Measurements from ENCODE around the gene TMEM179. TPM values are rescaled to one million over a fixed set of nuclear protein-coding genes. Genes with fewer than 3 reads are reported as not detected.

The TMEM179 gene
- total and polyA plus RNA-seq, 7 experiments from 2014 or later: 0.15 TPM; not detected in 6

DNA sequence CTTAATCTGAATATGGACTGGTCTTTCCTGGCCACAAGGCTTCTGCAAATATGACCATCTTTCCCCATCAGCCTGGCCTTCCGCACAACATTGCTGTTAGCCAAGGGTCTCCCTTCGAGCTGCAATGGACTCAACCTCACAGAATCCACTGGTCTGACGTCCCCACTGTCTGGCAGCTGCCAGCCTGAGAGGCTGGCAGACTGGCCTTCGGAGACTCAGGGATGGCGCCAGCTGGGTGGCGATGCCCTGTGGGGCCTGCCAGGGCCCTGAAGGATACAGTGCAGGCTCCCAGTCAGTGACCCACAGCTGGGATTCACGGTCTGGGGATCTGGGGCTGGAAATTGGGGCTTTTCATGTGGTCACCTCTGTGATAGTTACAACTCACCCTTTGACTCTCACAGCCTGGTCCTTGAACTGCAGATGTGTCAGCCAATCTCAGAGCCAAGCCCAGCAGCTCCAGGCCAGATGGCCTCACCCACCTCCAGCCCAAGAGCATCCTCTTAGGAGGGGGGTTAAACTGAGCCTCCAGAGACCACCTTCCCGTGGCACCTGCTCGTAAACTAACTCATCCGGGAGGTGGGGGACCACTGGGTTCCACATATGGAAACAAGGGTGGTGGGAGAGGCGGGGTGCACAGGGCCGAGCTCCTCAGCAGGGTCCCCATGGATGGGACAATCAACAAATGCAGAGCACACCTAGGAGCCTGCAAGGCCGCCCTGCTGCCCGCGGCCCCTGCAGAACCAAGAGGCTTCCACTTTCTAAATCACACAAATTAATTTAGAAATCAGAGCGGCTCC, 46.1 kb downstream of the TMEM179 start:
- ATAC-seq (no peak), DNase-seq (no peak)
- Mint-ChIP-seq H3K9me3 (no peaks in the 10 kb centered on the region), H3K27me3 (peaks cover 0 to 4% (median 0%) of the 10 kb centered on the region in 5 donors), H3K36me3 (no peaks in the 10 kb centered on the region), H3K27ac (no peak overlapping the region), H3K4me1 (no peaks in the 10 kb centered on the region), H3K4me3 (no peak overlapping the region)
- intact Hi-C loops (cut with micrococcal nuclease): no loop called here
- POLR2A ChIA-PET: no interaction called here
- no peaks in the 10 kb centered on the region for H3K36me3 ChIP-seq (ENCODE audit: control insufficient read depth in 2 of 3, insufficient read depth in 3 of 3, low read length in 3 of 3)
- no peak overlapping the region for H3K27ac ChIP-seq (ENCODE audit: low read depth, low read length)
- H3K27me3 ChIP-seq (ENCODE audit: control insufficient read depth in 2 of 2, insufficient read depth in 2 of 2, low read length in 2 of 2): no peaks in the 10 kb centered on the region
- no peaks in the 10 kb centered on the region for H3K4me1 ChIP-seq (ENCODE audit: control insufficient read depth in 2 of 2, insufficient read depth in 2 of 2, low read length in 2 of 2)
- no peak overlapping the region for H3K4me3 ChIP-seq (ENCODE audit: low read length)
- H3K9me3 ChIP-seq (ENCODE audit: control insufficient read depth in 2 of 3, low read length in 3 of 3): no peaks in the 10 kb centered on the region
- CTCF ChIA-PET: interaction anchor here (0.7 to 1.0 kb wide), 2 partner anchors 9 to 481 kb away, joined by 3 read pairs; no protein-coding TSS in a partner anchor

DNA sequence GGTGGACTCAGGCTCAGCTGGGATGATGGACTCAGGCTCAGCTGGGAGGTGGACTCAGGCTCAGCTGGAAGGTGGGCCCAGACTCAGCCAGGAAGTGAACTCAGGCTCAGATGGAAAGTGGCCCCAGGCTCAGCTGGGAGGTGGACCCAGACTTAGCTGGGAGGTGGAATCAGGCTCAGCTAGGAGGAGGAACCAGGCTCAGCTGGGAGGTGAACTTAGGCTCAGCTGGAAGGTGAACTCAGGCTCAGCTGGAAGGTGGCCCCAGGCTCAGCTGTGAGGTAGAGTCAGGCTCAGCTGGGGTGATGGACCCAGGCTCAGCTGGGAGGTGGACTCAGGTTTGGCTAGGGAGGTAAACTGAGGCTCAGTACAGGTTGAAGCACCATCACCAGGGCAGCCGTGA, 46.8 kb downstream of the TMEM179 start:
- CTCF ChIA-PET: interaction anchor here (1.0 kb wide), 1 partner anchor 10 kb away, joined by 3 read pairs; no protein-coding TSS in a partner anchor

DNA sequence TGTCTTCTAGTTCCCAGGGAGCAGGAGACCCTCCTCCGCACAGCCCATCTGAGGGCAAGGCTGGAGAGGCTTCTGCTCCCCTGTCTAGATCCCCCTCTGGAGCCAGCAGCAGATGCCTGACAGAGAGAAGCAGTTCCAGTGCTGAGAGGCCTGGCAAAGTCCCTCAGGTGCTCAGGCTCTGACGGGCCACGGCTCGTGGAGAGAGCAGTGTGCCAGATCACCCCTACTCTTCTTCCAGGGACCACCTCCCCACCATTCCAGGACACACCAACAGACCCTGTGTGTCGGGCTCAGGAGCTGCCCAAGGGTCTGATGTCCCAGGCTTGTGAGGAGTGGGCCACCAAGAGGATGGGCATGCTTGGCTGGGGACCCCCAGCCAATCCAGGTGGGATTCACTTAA, 47.5 kb downstream of the TMEM179 start:
- ATAC-seq (no peak), DNase-seq (no peak)
- Histone ChIP-seq H3K36me3 (ENCODE audit: control insufficient read depth in 2 of 3, insufficient read depth in 3 of 3, low read length in 3 of 3) (no peaks in the 10 kb centered on the region), H3K27ac (ENCODE audit: low read depth, low read length) (no peak overlapping the region), H3K4me3 (ENCODE audit: low read length) (no peak overlapping the region), H3K9me3 (ENCODE audit: control insufficient read depth in 2 of 3, low read length in 3 of 3) (no peaks in the 10 kb centered on the region), H3K27me3 (ENCODE audit: control insufficient read depth in 2 of 2, insufficient read depth in 2 of 2, low read length in 2 of 2) (no peaks in the 10 kb centered on the region), H3K4me1 (ENCODE audit: control insufficient read depth in 2 of 2, insufficient read depth in 2 of 2, low read length in 2 of 2) (no peaks in the 10 kb centered on the region)
- Mint-ChIP-seq H3K27me3 (peaks cover 0 to 9% (median 0%) of the 10 kb centered on the region in 5 donors), H3K4me1 (no peaks in the 10 kb centered on the region), H3K36me3 (no peaks in the 10 kb centered on the region), H3K4me3 (no peak overlapping the region), H3K9me3 (peaks cover 0 to 4% (median 0%) of the 10 kb centered on the region in 11 donors), H3K27ac (no peak overlapping the region)
- CTCF ChIA-PET: interaction anchor here (0.6 kb wide), 1 partner anchor 110 kb away, joined by 4 read pairs; no protein-coding TSS in a partner anchor
- POLR2A ChIA-PET: no interaction called here
- intact Hi-C loops (cut with micrococcal nuclease): no loop called here

More for the DNA sequence above, 46.8 kb downstream of the TMEM179 start:
- Mint-ChIP-seq H3K36me3 (no peaks in the 10 kb centered on the region), H3K4me3 (no peak overlapping the region), H3K27me3 (peaks cover 0 to 4% (median 0%) of the 10 kb centered on the region in 5 donors), H3K4me1 (no peaks in the 10 kb centered on the region), H3K27ac (no peak overlapping the region), H3K9me3 (no peaks in the 10 kb centered on the region)
- H3K4me1 ChIP-seq (ENCODE audit: control insufficient read depth in 2 of 2, insufficient read depth in 2 of 2, low read length in 2 of 2): no peaks in the 10 kb centered on the region
- POLR2A ChIA-PET: no interaction called here
- H3K4me3 ChIP-seq (ENCODE audit: low read length): no peak overlapping the region
- no peak overlapping the region for H3K27ac ChIP-seq (ENCODE audit: low read depth, low read length)
- no peak for ATAC-seq
- H3K9me3 ChIP-seq (ENCODE audit: control insufficient read depth in 2 of 3, low read length in 3 of 3): no peaks in the 10 kb centered on the region
- no peaks in the 10 kb centered on the region for H3K36me3 ChIP-seq (ENCODE audit: control insufficient read depth in 2 of 3, insufficient read depth in 3 of 3, low read length in 3 of 3)
- no peak for DNase-seq
- H3K27me3 ChIP-seq (ENCODE audit: control insufficient read depth in 2 of 2, insufficient read depth in 2 of 2, low read length in 2 of 2): no peaks in the 10 kb centered on the region
- intact Hi-C loops (cut with micrococcal nuclease): no loop called here

DNA sequence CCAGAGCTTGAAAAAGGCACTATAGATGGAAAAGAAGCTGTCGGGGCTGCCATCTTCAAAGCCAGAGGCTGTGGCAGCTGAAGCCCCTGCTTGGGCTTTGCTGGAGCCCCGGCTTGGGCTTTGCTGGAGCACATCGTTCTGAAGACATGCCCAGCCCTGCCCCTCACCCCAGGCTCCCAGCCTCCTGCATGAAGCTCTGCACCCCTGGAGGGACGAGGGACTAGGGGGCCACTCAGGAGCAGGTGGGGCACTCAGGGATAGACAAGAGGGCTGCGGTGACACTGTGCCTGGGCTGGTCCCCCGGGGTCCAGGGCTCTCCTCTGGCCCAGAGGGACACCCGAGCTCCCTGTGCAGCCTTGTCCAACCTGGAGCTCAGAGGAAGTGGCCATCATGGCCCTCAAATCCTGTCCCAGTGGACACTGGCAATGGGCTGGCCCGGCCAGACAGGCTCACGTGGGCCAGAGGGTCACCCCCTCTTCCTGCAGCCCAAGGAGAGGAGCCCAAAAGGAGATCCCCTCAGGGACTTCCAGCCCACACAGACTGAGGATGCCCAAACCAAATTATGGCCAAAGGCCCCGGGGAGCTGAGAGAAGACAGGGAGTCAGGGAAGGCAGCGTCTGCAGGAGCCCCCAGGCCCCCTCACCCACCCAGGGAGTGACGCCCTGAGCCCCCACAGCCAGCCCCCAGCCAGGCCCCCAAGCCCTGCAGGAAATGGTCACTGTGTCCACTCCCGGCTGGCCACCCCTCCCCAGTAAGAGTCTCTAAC, 48.1 kb downstream of the TMEM179 start:
- peaks cover 0 to 4% (median 0%) of the 10 kb centered on the region in 11 donors for H3K9me3 Mint-ChIP-seq
- H3K4me1 ChIP-seq (ENCODE audit: control insufficient read depth in 2 of 2, insufficient read depth in 2 of 2, low read length in 2 of 2): no peaks in the 10 kb centered on the region
- DNase-seq: no peak
- H3K36me3 Mint-ChIP-seq: no peaks in the 10 kb centered on the region
- no peaks in the 10 kb centered on the region for H3K4me1 Mint-ChIP-seq
- no peak overlapping the region for H3K4me3 ChIP-seq (ENCODE audit: low read length)
- no peak overlapping the region for H3K27ac Mint-ChIP-seq
- POLR2A ChIA-PET: no interaction called here
- no peak overlapping the region for H3K27ac ChIP-seq (ENCODE audit: low read depth, low read length)
- no peaks in the 10 kb centered on the region for H3K36me3 ChIP-seq (ENCODE audit: control insufficient read depth in 2 of 3, insufficient read depth in 3 of 3, low read length in 3 of 3)
- no peak overlapping the region for H3K4me3 Mint-ChIP-seq
- no peak for ATAC-seq
- intact Hi-C loops (cut with micrococcal nuclease): no loop called here
- H3K27me3 ChIP-seq (ENCODE audit: control insufficient read depth in 2 of 2, insufficient read depth in 2 of 2, low read length in 2 of 2): no peaks in the 10 kb centered on the region
- no peaks in the 10 kb centered on the region for H3K9me3 ChIP-seq (ENCODE audit: control insufficient read depth in 2 of 3, low read length in 3 of 3)
- CTCF ChIA-PET: no interaction called here
- peaks cover 0 to 9% (median 0%) of the 10 kb centered on the region in 5 donors for H3K27me3 Mint-ChIP-seq

DNA sequence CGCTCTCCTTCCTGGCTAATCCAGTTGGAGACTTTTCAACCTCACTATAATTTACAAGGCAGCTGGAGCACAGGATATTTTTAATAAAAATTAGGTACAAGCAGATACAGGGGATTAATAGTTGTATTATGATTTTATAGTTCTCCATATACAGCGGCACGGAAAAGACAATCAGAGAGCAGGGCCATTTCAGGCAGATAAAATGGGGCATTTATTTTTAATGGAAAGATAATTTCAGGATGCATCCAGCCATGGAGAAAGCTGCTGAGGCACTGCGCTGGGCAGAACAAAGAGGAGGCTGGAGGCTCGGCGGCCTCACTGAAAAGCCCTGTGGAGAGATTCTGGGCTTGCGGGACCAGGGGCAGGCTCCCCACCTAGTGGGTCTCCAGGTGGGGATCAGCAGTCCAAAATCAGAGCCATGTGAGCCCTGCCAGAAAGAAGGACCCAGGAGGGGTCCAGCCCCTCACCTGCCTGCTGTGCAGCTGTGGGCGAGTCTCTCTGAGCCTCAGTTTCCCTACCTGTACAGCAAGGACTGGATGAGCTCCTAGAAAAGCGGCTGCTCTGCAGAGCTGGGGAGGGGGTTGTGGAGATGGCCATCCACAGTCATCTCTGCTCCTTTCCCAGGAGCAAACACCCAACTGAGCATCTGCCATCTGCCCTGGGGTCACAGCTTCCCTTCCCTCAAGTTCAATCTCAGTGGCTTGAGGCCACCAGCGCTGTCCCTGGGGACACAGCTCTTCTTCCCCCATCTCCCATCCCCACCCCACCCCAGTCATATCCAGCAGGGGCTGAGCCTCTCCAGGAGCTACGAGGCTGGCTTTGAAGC, 48.9 kb downstream of the TMEM179 start:
- no peak for ATAC-seq
- Histone ChIP-seq H3K36me3 (ENCODE audit: control insufficient read depth in 2 of 3, insufficient read depth in 3 of 3, low read length in 3 of 3) (no peaks in the 10 kb centered on the region), H3K4me3 (ENCODE audit: low read length) (no peak overlapping the region), H3K27me3 (ENCODE audit: control insufficient read depth in 2 of 2, insufficient read depth in 2 of 2, low read length in 2 of 2) (no peaks in the 10 kb centered on the region), H3K27ac (ENCODE audit: low read depth, low read length) (no peak overlapping the region), H3K9me3 (ENCODE audit: control insufficient read depth in 2 of 3, low read length in 3 of 3) (no peaks in the 10 kb centered on the region), H3K4me1 (ENCODE audit: control insufficient read depth in 2 of 2, insufficient read depth in 2 of 2, low read length in 2 of 2) (no peaks in the 10 kb centered on the region)
- intact Hi-C loops (cut with micrococcal nuclease): no loop called here
- no peaks in the 10 kb centered on the region for H3K4me1 Mint-ChIP-seq
- no peak overlapping the region for H3K27ac Mint-ChIP-seq
- peaks cover 0 to 4% (median 0%) of the 10 kb centered on the region in 11 donors for H3K9me3 Mint-ChIP-seq
- POLR2A ChIA-PET: no interaction called here
- CTCF ChIA-PET: no interaction called here
- H3K27me3 Mint-ChIP-seq: peaks cover 0 to 9% (median 0%) of the 10 kb centered on the region in 5 donors
- H3K4me3 Mint-ChIP-seq: no peak overlapping the region
- no peaks in the 10 kb centered on the region for H3K36me3 Mint-ChIP-seq
- DNase-seq: no peak

DNA sequence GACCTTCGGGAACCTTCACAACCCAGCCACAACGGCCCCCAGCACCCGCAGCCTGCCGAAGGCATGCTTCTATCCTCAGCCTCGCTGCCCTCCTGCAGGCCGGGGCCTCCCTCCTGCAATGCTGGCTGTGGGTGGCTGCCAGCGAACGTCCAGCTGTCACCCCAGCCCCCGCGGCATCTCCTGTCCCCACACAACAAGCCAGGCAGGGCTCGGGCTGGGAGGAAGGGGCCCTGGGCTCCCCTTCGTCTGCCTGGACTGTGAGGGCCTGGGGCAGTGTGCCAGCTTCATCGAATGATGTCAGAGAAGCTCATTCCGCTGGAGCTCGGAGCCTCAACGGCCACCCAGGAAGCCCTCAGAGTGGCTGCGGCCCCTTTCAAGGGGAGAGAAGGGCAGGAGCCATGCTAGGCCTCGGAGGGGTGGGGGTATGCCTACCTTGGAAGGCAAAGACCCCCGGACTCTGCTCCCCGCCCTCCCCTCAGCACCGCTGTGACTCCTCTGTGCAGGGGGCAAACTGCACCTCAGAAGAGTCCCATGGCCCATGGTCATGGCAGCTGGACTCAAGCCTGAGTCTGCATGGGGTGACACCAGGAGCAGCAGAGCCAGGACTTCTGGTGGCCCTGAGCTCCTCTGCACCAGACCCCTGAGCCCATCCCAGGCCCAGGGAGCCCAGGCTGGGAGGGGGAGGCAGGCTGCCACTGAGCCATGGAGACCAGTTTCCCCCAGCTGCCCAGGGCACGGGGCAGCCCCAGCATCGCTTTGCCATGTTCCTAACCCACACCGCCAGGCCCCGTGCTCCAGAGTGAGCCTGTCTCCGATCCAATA, 49.8 kb downstream of the TMEM179 start:
- Histone ChIP-seq H3K27me3 (ENCODE audit: control insufficient read depth in 2 of 2, insufficient read depth in 2 of 2, low read length in 2 of 2) (no peaks in the 10 kb centered on the region), H3K4me1 (ENCODE audit: control insufficient read depth in 2 of 2, insufficient read depth in 2 of 2, low read length in 2 of 2) (no peaks in the 10 kb centered on the region), H3K9me3 (ENCODE audit: control insufficient read depth in 2 of 3, low read length in 3 of 3) (no peaks in the 10 kb centered on the region), H3K4me3 (ENCODE audit: low read length) (no peak overlapping the region), H3K36me3 (ENCODE audit: control insufficient read depth in 2 of 3, insufficient read depth in 3 of 3, low read length in 3 of 3) (no peaks in the 10 kb centered on the region), H3K27ac (ENCODE audit: low read depth, low read length) (no peak overlapping the region)
- H3K4me3 Mint-ChIP-seq: no peak overlapping the region
- H3K4me1 Mint-ChIP-seq: no peaks in the 10 kb centered on the region
- peaks cover 0 to 3% (median 0%) of the 10 kb centered on the region in 5 donors for H3K36me3 Mint-ChIP-seq
- ChIA-PET POLR2A (no interaction called here), CTCF (interaction anchor here (0.5 kb wide), 1 partner anchor 740 kb away, joined by 6 read pairs; no protein-coding TSS in a partner anchor)
- H3K27ac Mint-ChIP-seq: no peak overlapping the region
- H3K27me3 Mint-ChIP-seq: peaks cover 0 to 12% (median 6%) of the 10 kb centered on the region in 5 donors
- ATAC-seq (no peak), DNase-seq (no peak)
- intact Hi-C loops (cut with micrococcal nuclease): no loop called here
- H3K9me3 Mint-ChIP-seq: peaks cover 0 to 4% (median 0%) of the 10 kb centered on the region in 11 donors

Measured in naive thymus-derived CD4-positive, alpha-beta T cell (primary cell).